MM.1S (cell line): ENCODE data around the gene RRH.
"Not testable (repeated sequence)": the region's sequence is repeated elsewhere in the genome, so short reads cannot be mapped to it uniquely, and the experiment has no call there.

ENCODE experiments used
- CTCF ChIP-seq: fragments of 300-600 bp; sonication (generic); IDR thresholded peaks from 2 replicates; pipeline ENCODE4 v1.5.1; 2016; ENCODE audit warnings: antibody characterized with exemption, low read length, mixed read lengths
- EZH2 ChIP-seq: fragments of 300-600 bp; sonication (generic); optimal IDR thresholded peaks from 2 replicates; pipeline ENCODE3; 2017; ENCODE audit warnings: low read depth, mild to moderate bottlenecking, antibody characterized with exemption, low read length, mixed read lengths
- EZH2phosphoT487 ChIP-seq: fragments of 300-600 bp; sonication (generic); IDR thresholded peaks from 2 replicates; pipeline ENCODE4 v1.6.1; 2018; ENCODE audit warnings: antibody characterized with exemption, low read length

- TF ChIP-seq CTCF, EZH2phosphoT487, EZH2: not testable (repeated sequence)
Measured at GRCh38 chr4:109875553-109875952, 47.8 kb downstream of the RRH start.
